DOHH2 (cell line): ENCODE measurements around the gene AKAP13.

Source experiments
- CTCF ChIP-seq: fragments of 200-600 bp; sonication (generic); IDR thresholded peaks from one replicate; pipeline ENCODE4 v1.5.1; 2014; ENCODE audit warnings: antibody characterized with exemption, mild to moderate bottlenecking, low read depth, low read length; ENCODE audit not compliant: poor library complexity, severe bottlenecking
- EZH2phosphoT487 ChIP-seq: fragments of 200-600 bp; sonication (generic); IDR thresholded peaks from 2 replicates; pipeline ENCODE4 v1.6.1; 2017; ENCODE audit warnings: borderline replicate concordance, mild to moderate bottlenecking, antibody characterized with exemption, low read length, moderate library complexity, mixed read lengths

DNA sequence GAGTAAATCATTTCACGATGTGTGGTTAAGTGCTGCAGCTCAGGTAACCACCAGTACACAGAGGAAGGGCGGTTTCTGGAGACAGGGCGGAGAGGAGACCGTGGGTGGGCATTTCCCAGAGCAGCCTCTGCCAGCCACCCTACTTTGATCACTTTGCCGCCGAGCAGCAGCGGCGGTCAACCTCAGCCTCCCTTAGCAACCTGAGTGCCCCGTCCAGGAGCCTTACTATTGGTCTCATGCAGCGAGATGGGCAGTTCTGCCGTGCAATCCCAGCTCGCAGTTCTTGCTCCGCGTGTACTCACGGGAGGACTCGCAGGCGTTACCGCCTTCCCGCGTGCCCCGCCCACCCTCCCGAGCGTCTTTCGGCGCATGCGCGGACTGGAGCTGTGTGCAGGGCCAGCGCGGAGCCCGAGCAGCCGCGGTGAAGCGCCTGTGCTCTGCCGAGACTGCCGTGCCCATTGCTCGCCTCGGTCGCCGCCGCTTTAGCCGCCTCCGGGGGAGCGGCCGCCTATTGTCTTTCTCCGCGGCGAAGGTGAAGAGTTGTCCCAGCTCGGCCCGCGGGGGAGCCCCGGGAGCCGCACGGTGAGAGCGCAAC lies at the start of gene AKAP13:
- TF ChIP-seq CTCF = no peak
- TF ChIP-seq EZH2phosphoT487 = no peak
